Ishikawa (cell line): ENCODE measurements around the gene CEP250.

Experiments used
- CEBPB ChIP-seq: IDR thresholded peaks from 2 replicates; pipeline ENCODE4 v1.6.1; 2012
- CREB1 ChIP-seq: IDR thresholded peaks from 2 replicates; pipeline ENCODE4 v1.6.1; 2012; ENCODE audit warnings: low read depth
- EGR1 ChIP-seq: IDR thresholded peaks from 2 replicates; pipeline ENCODE4 v1.6.1; 2012
- EP300 ChIP-seq: IDR thresholded peaks from 2 replicates; pipeline ENCODE4 v1.6.1; 2012; ENCODE audit warnings: borderline replicate concordance
- FOXM1 ChIP-seq: IDR thresholded peaks from 2 replicates; pipeline ENCODE4 v1.6.1; 2012; ENCODE audit warnings: low read depth, borderline replicate concordance
- MAX ChIP-seq: IDR thresholded peaks from 2 replicates; pipeline ENCODE4 v1.6.1; 2012
- NFIC ChIP-seq: IDR thresholded peaks from 2 replicates; pipeline ENCODE4 v1.6.1; 2012
- RAD21 ChIP-seq: IDR thresholded peaks from 2 replicates; pipeline ENCODE4 v1.6.1; 2012; ENCODE audit warnings: low read depth
- REST ChIP-seq: IDR thresholded peaks from 2 replicates; pipeline ENCODE4 v1.6.1; 2012; ENCODE audit warnings: low read depth, mild to moderate bottlenecking
- TAF1 ChIP-seq: IDR thresholded peaks from 2 replicates; pipeline ENCODE4 v1.6.1; 2012; ENCODE audit warnings: low read depth, mild to moderate bottlenecking
- TCF12 ChIP-seq: IDR thresholded peaks from 2 replicates; pipeline ENCODE4 v1.6.1; 2012; ENCODE audit warnings: low read depth
- TEAD4 ChIP-seq: IDR thresholded peaks from 2 replicates; pipeline ENCODE4 v1.6.1; 2012
- USF1 ChIP-seq: IDR thresholded peaks from 2 replicates; pipeline ENCODE4 v1.6.1; 2012
- YY1 ChIP-seq: IDR thresholded peaks from 2 replicates; pipeline ENCODE4 v1.6.1; 2012; ENCODE audit warnings: low read depth
- ZBTB7A ChIP-seq: IDR thresholded peaks from 2 replicates; pipeline ENCODE4 v1.6.1; 2012; ENCODE audit warnings: low read depth

The CEP250 gene

GRCh38 chr20:35497780-35498189 is 42.4 kb downstream of the CEP250 start:
- no peak for TF ChIP-seq ZBTB7A
- TF ChIP-seq TCF12 = no peak
- TF ChIP-seq RAD21 = no peak
- TF ChIP-seq MAX = no peak
- TF ChIP-seq TAF1 = no peak
- TF ChIP-seq EGR1 = no peak
- TF ChIP-seq NFIC = no peak

- no peak for TF ChIP-seq USF1
- no peak for TF ChIP-seq REST
- no peak for TF ChIP-seq TCF12
- no peak for TF ChIP-seq CREB1
- no peak for TF ChIP-seq ZBTB7A
- TF ChIP-seq YY1 = no peak
- TF ChIP-seq EGR1 = no peak
- TF ChIP-seq NFIC = no peak
- no peak for TF ChIP-seq FOXM1
- no peak for TF ChIP-seq TEAD4
- no peak for TF ChIP-seq MAX
- no peak for TF ChIP-seq RAD21
- no peak for TF ChIP-seq EP300
- TF ChIP-seq CEBPB = no peak
- TF ChIP-seq TAF1 = no peak
Measured at GRCh38 chr20:35499271-35499670, 43.9 kb downstream of the CEP250 start.

- no peak for TF ChIP-seq USF1
- no peak for TF ChIP-seq EP300
Measured at GRCh38 chr20:35502352-35502751, 47.0 kb downstream of the CEP250 start.

- TF ChIP-seq EP300 (no peak), EGR1 (no peak), TCF12 (no peak), TAF1 (no peak), YY1 (no peak)
Measured at GRCh38 chr20:35503281-35503680, 47.9 kb downstream of the CEP250 start.

GRCh38 chr20:35503841-35504561 is 48.6 kb downstream of the CEP250 start:
- no peak for TF ChIP-seq CREB1
- TF ChIP-seq TEAD4 = no peak
- TF ChIP-seq TCF12 = no peak
- TF ChIP-seq CEBPB = no peak

GRCh38 chr20:35504751-35505150 is 49.4 kb downstream of the CEP250 start:
- TF ChIP-seq USF1 (no peak), CREB1 (no peak), REST (no peak), NFIC (no peak), CEBPB (no peak), YY1 (no peak), RAD21 (no peak), TEAD4 (no peak), ZBTB7A (no peak), FOXM1 (no peak), EGR1 (no peak), MAX (no peak), TAF1 (no peak), EP300 (no peak), TCF12 (no peak)
